Measurements from ENCODE around the gene ACOX3.

DNA sequence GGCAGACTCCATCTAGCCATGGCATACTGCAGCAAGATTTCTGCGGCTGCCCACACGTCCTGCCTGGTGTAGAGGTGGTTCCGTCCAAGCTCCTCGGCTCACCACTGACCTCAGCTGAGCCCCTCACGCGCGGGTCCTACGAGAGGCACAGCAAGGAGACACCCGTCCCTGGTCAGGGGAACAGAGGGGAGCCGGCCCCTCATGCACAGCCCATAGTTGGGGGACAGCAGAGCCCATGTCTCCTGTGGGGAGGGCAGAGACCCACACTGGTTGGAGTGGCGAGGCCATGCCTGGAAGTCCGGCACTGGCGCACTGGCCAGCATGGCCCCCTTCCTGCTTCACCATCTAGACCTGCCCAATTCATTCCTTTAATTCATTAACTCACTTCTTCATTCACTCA, 90.2 kb downstream of the ACOX3 start:
- no peak for TF ChIP-seq EZH2 (IDR thresholded peaks at IDR 0.05; ENCODE audit: low read depth)
- TF ChIP-seq, protein P1, sequence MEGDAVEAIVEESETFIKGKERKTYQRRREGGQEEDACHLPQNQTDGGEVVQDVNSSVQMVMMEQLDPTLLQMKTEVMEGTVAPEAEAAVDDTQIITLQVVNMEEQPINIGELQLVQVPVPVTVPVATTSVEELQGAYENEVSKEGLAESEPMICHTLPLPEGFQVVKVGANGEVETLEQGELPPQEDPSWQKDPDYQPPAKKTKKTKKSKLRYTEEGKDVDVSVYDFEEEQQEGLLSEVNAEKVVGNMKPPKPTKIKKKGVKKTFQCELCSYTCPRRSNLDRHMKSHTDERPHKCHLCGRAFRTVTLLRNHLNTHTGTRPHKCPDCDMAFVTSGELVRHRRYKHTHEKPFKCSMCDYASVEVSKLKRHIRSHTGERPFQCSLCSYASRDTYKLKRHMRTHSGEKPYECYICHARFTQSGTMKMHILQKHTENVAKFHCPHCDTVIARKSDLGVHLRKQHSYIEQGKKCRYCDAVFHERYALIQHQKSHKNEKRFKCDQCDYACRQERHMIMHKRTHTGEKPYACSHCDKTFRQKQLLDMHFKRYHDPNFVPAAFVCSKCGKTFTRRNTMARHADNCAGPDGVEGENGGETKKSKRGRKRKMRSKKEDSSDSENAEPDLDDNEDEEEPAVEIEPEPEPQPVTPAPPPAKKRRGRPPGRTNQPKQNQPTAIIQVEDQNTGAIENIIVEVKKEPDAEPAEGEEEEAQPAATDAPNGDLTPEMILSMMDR (conservative IDR thresholded peaks at IDR 0.05), result no peak
